Measurements from ENCODE around the gene LRPAP1.

GRCh38 chr4:3484057-3484973, 47.9 kb downstream of the LRPAP1 start:
- TF ChIP-seq, protein P1, sequence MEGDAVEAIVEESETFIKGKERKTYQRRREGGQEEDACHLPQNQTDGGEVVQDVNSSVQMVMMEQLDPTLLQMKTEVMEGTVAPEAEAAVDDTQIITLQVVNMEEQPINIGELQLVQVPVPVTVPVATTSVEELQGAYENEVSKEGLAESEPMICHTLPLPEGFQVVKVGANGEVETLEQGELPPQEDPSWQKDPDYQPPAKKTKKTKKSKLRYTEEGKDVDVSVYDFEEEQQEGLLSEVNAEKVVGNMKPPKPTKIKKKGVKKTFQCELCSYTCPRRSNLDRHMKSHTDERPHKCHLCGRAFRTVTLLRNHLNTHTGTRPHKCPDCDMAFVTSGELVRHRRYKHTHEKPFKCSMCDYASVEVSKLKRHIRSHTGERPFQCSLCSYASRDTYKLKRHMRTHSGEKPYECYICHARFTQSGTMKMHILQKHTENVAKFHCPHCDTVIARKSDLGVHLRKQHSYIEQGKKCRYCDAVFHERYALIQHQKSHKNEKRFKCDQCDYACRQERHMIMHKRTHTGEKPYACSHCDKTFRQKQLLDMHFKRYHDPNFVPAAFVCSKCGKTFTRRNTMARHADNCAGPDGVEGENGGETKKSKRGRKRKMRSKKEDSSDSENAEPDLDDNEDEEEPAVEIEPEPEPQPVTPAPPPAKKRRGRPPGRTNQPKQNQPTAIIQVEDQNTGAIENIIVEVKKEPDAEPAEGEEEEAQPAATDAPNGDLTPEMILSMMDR (conservative IDR thresholded peaks at IDR 0.05; ENCODE audit: low read depth, low read length): no peak
- TF ChIP-seq EZH2 (IDR thresholded peaks at IDR 0.05; ENCODE audit: borderline replicate concordance, low read depth, low read length, poor library complexity, severe bottlenecking): no peak
